B cell (primary cell): Measurements from ENCODE around the gene HAUS3.

Source experiments
- EZH2 ChIP-seq: IDR thresholded peaks from 2 replicates; pipeline ENCODE4 v1.6.1; 2012; ENCODE audit warnings: borderline replicate concordance, low read depth, mild to moderate bottlenecking, moderate library complexity, low read length; ENCODE audit not compliant: insufficient read depth, poor library complexity, severe bottlenecking
- TF ChIP-seq, protein P1 (sequence below): fragments of 200-600 bp; IDR thresholded peaks from one replicate; pipeline ENCODE4 v1.8.0; 2022; ENCODE audit warnings: antibody characterized with exemption, mild to moderate bottlenecking

GRCh38 chr4:2245787-2246275 is 3.9 kb upstream of the HAUS3 start:
- TF ChIP-seq, protein P1, sequence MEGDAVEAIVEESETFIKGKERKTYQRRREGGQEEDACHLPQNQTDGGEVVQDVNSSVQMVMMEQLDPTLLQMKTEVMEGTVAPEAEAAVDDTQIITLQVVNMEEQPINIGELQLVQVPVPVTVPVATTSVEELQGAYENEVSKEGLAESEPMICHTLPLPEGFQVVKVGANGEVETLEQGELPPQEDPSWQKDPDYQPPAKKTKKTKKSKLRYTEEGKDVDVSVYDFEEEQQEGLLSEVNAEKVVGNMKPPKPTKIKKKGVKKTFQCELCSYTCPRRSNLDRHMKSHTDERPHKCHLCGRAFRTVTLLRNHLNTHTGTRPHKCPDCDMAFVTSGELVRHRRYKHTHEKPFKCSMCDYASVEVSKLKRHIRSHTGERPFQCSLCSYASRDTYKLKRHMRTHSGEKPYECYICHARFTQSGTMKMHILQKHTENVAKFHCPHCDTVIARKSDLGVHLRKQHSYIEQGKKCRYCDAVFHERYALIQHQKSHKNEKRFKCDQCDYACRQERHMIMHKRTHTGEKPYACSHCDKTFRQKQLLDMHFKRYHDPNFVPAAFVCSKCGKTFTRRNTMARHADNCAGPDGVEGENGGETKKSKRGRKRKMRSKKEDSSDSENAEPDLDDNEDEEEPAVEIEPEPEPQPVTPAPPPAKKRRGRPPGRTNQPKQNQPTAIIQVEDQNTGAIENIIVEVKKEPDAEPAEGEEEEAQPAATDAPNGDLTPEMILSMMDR: no peak
- TF ChIP-seq EZH2: no peak
